H1 (cell line): Measurements from ENCODE around the gene DAPK2. TPM values are rescaled to one million over a fixed set of nuclear protein-coding genes. Genes with fewer than 3 reads are reported as not detected.

Experiments used
- CTCF ChIA-PET: fragments of 300-600 bp; sonication (Branson Sonifier 250); formaldehyde crosslinking; loops from one replicate; lab custom pipeline; 2021; ENCODE audit not compliant: partially characterized antibody; lab: Charles Lee
- POLR2A ChIA-PET: fragments of 300-600 bp; sonication (Branson Sonifier 250); formaldehyde crosslinking; loops from one replicate; lab custom pipeline; 2021; ENCODE audit warnings: inconsistent platforms; ENCODE audit not compliant: partially characterized antibody; lab: Charles Lee
- DNase-seq, 2 experiments: peaks; one replicate each; pipeline versions ENCODE4 v3.0.0 to v3.0.0-alpha.2; 2010 to 2022; ENCODE audit warnings: low spot score in 2 of 2, low read depth in 1 of 2, mixed read lengths in 1 of 2
- FAIRE-seq: peaks from 2 replicates; lab custom pipeline; 2011; peaks lifted over from hg19 to GRCh38; lab: Jason Lieb, UNC
- H2AFZ ChIP-seq: 2 replicates; pipeline ENCODE4 v1.8.1; 2012; ENCODE audit warnings: low read length, inconsistent platforms
- H2AK5ac ChIP-seq: 2 replicates; pipeline ENCODE4 v1.6.1; 2013; ENCODE audit warnings: low read depth, low read length
- H2BK120ac ChIP-seq: replicated peaks from 2 replicates; pipeline ENCODE3; 2013; ENCODE audit warnings: low read depth, low read length, inconsistent platforms
- H2BK12ac ChIP-seq: 2 replicates; pipeline ENCODE4 v1.6.1; 2013; ENCODE audit warnings: low read depth, low read length
- H2BK15ac ChIP-seq: 2 replicates; pipeline ENCODE4 v1.6.1; 2013; ENCODE audit warnings: low read length
- H2BK20ac ChIP-seq: 2 replicates; pipeline ENCODE4 v1.6.1; 2013; ENCODE audit warnings: low read length
- H2BK5ac ChIP-seq: 2 replicates; pipeline ENCODE4 v1.6.1; 2013; ENCODE audit warnings: low read depth, low read length
- H3K14ac ChIP-seq: 2 replicates; pipeline ENCODE4 v1.6.1; 2013; ENCODE audit warnings: inconsistent platforms; ENCODE audit not compliant: insufficient read length
- H3K18ac ChIP-seq: 2 replicates; pipeline ENCODE4 v1.6.1; 2013; ENCODE audit warnings: low read length; ENCODE audit errors: extremely low read depth
- H3K23ac ChIP-seq: 2 replicates; pipeline ENCODE4 v1.6.1; 2013; ENCODE audit warnings: inconsistent platforms; ENCODE audit not compliant: insufficient read length
- H3K23me2 ChIP-seq: 2 replicates; pipeline ENCODE4 v1.6.1; 2013; ENCODE audit warnings: low read depth, low read length
- H3K27ac ChIP-seq: 2 replicates; pipeline ENCODE4 v1.6.1; 2011; ENCODE audit warnings: low read depth, low read length, inconsistent platforms
- H3K27me3 ChIP-seq, 4 experiments: replicated peaks in 1 of 4; 1 replicate in 1 of 4; 2 replicates in 3 of 4; pipeline versions ENCODE4 v1.6.1 to v1.8.1; 2011 to 2013; ENCODE audit warnings: low read length in 3 of 4, mild to moderate bottlenecking in 3 of 4, inconsistent platforms in 2 of 4, mixed read lengths in 2 of 4, moderate library complexity in 1 of 4; ENCODE audit not compliant: control insufficient read depth in 3 of 4, insufficient read depth in 3 of 4; ENCODE audit errors: extremely low read depth in 1 of 4
- H3K36me3 ChIP-seq, 4 experiments: 2 replicates each; pipeline versions ENCODE4 v1.6.1 to v1.8.1; 2011 to 2013; ENCODE audit warnings: mild to moderate bottlenecking in 4 of 4, low read length in 3 of 4, moderate library complexity in 2 of 4, control low read depth in 1 of 4, inconsistent platforms in 1 of 4; ENCODE audit not compliant: insufficient read depth in 4 of 4, control insufficient read depth in 2 of 4
- H3K4ac ChIP-seq: replicated peaks from 2 replicates; pipeline ENCODE3; 2013; ENCODE audit warnings: low read length, low read depth, mixed read lengths, inconsistent platforms; ENCODE audit not compliant: insufficient read length
- H3K4me1 ChIP-seq, 4 experiments: replicated peaks in 1 of 4; 1 replicate in 1 of 4; 2 replicates in 3 of 4; pipeline versions ENCODE4 v1.6.1 to v1.8.1; 2011 to 2013; ENCODE audit warnings: low read length in 3 of 4, inconsistent platforms in 2 of 4, mixed read lengths in 1 of 4; ENCODE audit not compliant: insufficient read depth in 4 of 4, control insufficient read depth in 3 of 4
- H3K4me2 ChIP-seq, 2 experiments: 2 replicates each; pipeline versions ENCODE4 v1.6.1 to v1.8.1; 2011 to 2013; ENCODE audit warnings: low read depth in 2 of 2, low read length in 2 of 2, control low read depth in 1 of 2, inconsistent platforms in 1 of 2, mild to moderate bottlenecking in 1 of 2; ENCODE audit not compliant: insufficient read depth in 1 of 2
- H3K4me3 ChIP-seq, 4 experiments: fragments of 200-600, 300-600 bp in 1 of 4; sonication (generic), shearing (Covaris generic), sonication (Bioruptor Twin) in 1 of 4; 2 replicates each; pipeline versions ENCODE4 v1.5.1 to v1.8.1; 2011 to 2016; ENCODE audit warnings: low read length in 4 of 4, low read depth in 3 of 4, control low read depth in 2 of 4, inconsistent platforms in 2 of 4, mild to moderate bottlenecking in 2 of 4, mixed read lengths in 1 of 4, moderate library complexity in 1 of 4; ENCODE audit not compliant: insufficient read depth in 2 of 4; ENCODE audit errors: extremely low read depth in 1 of 4
- H3K56ac ChIP-seq: replicated peaks from 2 replicates; pipeline ENCODE3; 2013; ENCODE audit warnings: low read depth, mild to moderate bottlenecking, mixed read lengths, low read length, inconsistent platforms; ENCODE audit not compliant: insufficient read length
- H3K79me1 ChIP-seq: 2 replicates; pipeline ENCODE4 v1.6.1; 2013; ENCODE audit warnings: low read depth, low read length, control low read depth
- H3K79me2 ChIP-seq, 2 experiments: 2 replicates each; pipeline versions ENCODE4 v1.6.1 to v1.8.1; 2012 to 2013; ENCODE audit warnings: low read length in 2 of 2, mild to moderate bottlenecking in 2 of 2, inconsistent platforms in 1 of 2; ENCODE audit not compliant: insufficient read depth in 2 of 2, control insufficient read depth in 1 of 2
- H3K9ac ChIP-seq, 4 experiments: replicated peaks in 1 of 4; 1 replicate in 1 of 4; 2 replicates in 3 of 4; pipeline versions ENCODE4 v1.6.1 to v1.8.1; 2011 to 2013; ENCODE audit warnings: low read depth in 3 of 4, low read length in 3 of 4, control low read depth in 2 of 4, mild to moderate bottlenecking in 2 of 4, moderate library complexity in 2 of 4, inconsistent platforms in 1 of 4; ENCODE audit errors: extremely low read depth in 1 of 4
- H3K9me3 ChIP-seq, 2 experiments: 2 replicates each; pipeline versions ENCODE4 v1.6.1 to v1.8.1; 2012 to 2013; ENCODE audit warnings: mild to moderate bottlenecking in 2 of 2, moderate library complexity in 2 of 2, control low read depth in 1 of 2, inconsistent platforms in 1 of 2, low read depth in 1 of 2, low read length in 1 of 2, mixed read lengths in 1 of 2; ENCODE audit not compliant: insufficient read depth in 2 of 2
- H4K20me1 ChIP-seq, 2 experiments: replicated peaks in 1 of 2; 2 replicates each; pipeline versions ENCODE3 to v1.8.1; 2011 to 2013; ENCODE audit warnings: inconsistent platforms in 2 of 2, low read length in 2 of 2, mild to moderate bottlenecking in 1 of 2; ENCODE audit not compliant: insufficient read depth in 2 of 2, control insufficient read depth in 1 of 2
- H4K5ac ChIP-seq: 2 replicates; pipeline ENCODE4 v1.6.1; 2013; ENCODE audit warnings: low read length, low read depth, mixed read lengths, inconsistent platforms; ENCODE audit not compliant: insufficient read length
- H4K8ac ChIP-seq: 2 replicates; pipeline ENCODE4 v1.8.0; 2013; ENCODE audit warnings: mild to moderate bottlenecking, moderate library complexity, low read length, inconsistent platforms; ENCODE audit not compliant: insufficient read depth; ENCODE audit errors: extremely low read depth
- H4K91ac ChIP-seq: replicated peaks from 2 replicates; pipeline ENCODE3; 2013; ENCODE audit warnings: low read length, mixed read lengths, inconsistent platforms; ENCODE audit not compliant: insufficient read length
- BACH1 ChIP-seq: IDR thresholded peaks from 2 replicates; pipeline ENCODE4 v1.6.1; 2012; ENCODE audit warnings: low read length, improper control_type of control experiment
- WGBS, 2 experiments: shearing (Covaris generic) in 1 of 2; methylation state at CpG; one replicate each; pipeline versions ENCODE4 v1.1.6 to v1.1.7; 2013 to 2015; ENCODE audit warnings: low lambda C conversion rate in 2 of 2, mixed read lengths in 2 of 2, inconsistent platforms in 1 of 2, low coverage in 1 of 2, missing lambda C conversion rate in 1 of 2; ENCODE audit not compliant: insufficient replicate concordance in 2 of 2, insufficient coverage in 1 of 2, insufficient read length in 1 of 2; ENCODE audit errors: extremely low coverage in 1 of 2, missing lambda C conversion rate in 1 of 2; 5-methylcytosine and 5-hydroxymethylcytosine counted together
- polyA plus RNA-seq, 7 experiments: library from polyadenylated mRNA; depleted of rRNA in 3 of 7; stranded (reverse) in 5 of 7; unstranded in 2 of 7; fragments of >200 nt in 5 of 7; fragments of 200-250 nt in 2 of 7; gene quantifications; 1 replicate in 5 of 7; 2 replicates in 1 of 7; 4 replicates in 1 of 7; pipeline versions ENCODE4 v1.2.1 to v1.2.3, GENCODE V29; 2011 to 2013; ENCODE audit warnings: missing spikeins in 2 of 7, mixed read lengths in 2 of 7
- total RNA-seq: library from RNA; stranded (reverse); fragmentation: NEBNext Ultra II Directional; extraction: Animal tissue kit (Norgen Biotek cat#: 25700); gene quantifications from 2 replicates; pipeline ENCODE4 v1.2.1, GENCODE V29; 2021

Gene DAPK2
- total and polyA plus RNA-seq, 2 of the 8 experiments (the other 6 are each of a cell fraction or from before 2014, with no cell fraction given) = 1.8 to 2.9 TPM

DNA sequence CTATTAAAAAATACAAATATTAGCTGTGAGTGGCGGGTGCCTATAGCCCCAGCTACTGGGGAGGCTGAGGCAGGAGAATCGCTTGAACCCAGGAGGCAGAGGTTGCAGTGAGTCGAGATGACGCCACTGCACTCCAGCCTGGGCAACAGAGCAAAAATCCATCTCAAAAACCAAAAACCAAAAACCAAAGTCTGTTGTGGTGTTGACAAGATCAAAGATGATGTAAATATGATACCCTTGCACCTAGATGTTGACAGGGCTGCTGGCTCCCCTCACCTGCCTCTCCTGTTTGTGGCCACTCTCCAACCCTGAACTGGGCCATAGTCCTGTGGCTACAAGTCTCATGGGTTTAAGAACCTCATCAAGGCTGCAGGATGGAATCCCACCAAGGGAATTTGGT lies 16.2 kb downstream of the DAPK2 start:
- H3K27me3 ChIP-seq = no peaks in the 10 kb centered on the region
- H3K4me1 ChIP-seq = peaks cover 0 to 2% (median 0%) of the 10 kb centered on the region in 4 experiments; a peak in 1 of 7 replicates
- H3K4me3 ChIP-seq = no peak overlapping the region

More for the DNA sequence above, 16.2 kb downstream of the DAPK2 start:
- Histone ChIP-seq H3K36me3 (no peaks in the 10 kb centered on the region; a peak in 1 of 8 replicates), H4K91ac (no peak overlapping the region), H2BK20ac (no peak overlapping the region), H2BK5ac (no peak overlapping the region), H4K20me1 (no peaks in the 10 kb centered on the region), H3K9me3 (no peaks in the 10 kb centered on the region), H3K56ac (no peak overlapping the region), H2AK5ac (no peak overlapping the region), H3K4me2 (no peak overlapping the region), H4K8ac (no peak overlapping the region), H2BK120ac (no peak overlapping the region), H3K23me2 (no peaks in the 10 kb centered on the region; the same call in 1 of the 2 replicates), H2AFZ (no peak overlapping the region), H3K4ac (no peak overlapping the region), H3K79me2 (no peaks in the 10 kb centered on the region), H3K23ac (no peak overlapping the region), H3K27ac (no peak overlapping the region), H4K5ac (no peak overlapping the region), H3K18ac (no peak overlapping the region), H3K14ac (no peak overlapping the region), H3K9ac (no peak overlapping the region), H2BK15ac (no peak overlapping the region), H2BK12ac (no peak overlapping the region), H3K79me1 (no peaks in the 10 kb centered on the region; the same call in 1 of the 2 replicates)
- TF ChIP-seq BACH1 = no peak
- FAIRE-seq = no peak
- no peak for DNase-seq
- WGBS, 2 experiments = 94% methylated on average over 4 of the region's 4 CpGs; no CpG with 5 or more reads in 1 of the 2 experiments
- POLR2A ChIA-PET = interaction anchor here (1.4 kb wide), 1 partner anchor 10 kb away, joined by 3 read pairs; no protein-coding TSS in a partner anchor
- CTCF ChIA-PET = interaction anchor here (1.1 to 3.9 kb wide), 6 partner anchors 16 to 278 kb away, joined by 3 to 24 read pairs (median 4); partner anchors contain the start of gene DAPK2
